Fibroblast of skin of right biceps (primary cell): ENCODE data around the gene BLOC1S6.
"Not testable (repeated sequence)": the region's sequence is repeated elsewhere in the genome, so short reads cannot be mapped to it uniquely, and the experiment has no call there.

ENCODE experiments used
- DNase-seq: peaks from one replicate; pipeline ENCODE4 v3.0.0-alpha.2; 2013

The BLOC1S6 gene

GRCh38 chr15:45641999-45642932 lies 55.1 kb downstream of the BLOC1S6 start:
- peak; percentile 87 for DNase-seq

- no peak for DNase-seq
Measured at GRCh38 chr15:45644437-45644836, 57.3 kb downstream of the BLOC1S6 start.

DNA sequence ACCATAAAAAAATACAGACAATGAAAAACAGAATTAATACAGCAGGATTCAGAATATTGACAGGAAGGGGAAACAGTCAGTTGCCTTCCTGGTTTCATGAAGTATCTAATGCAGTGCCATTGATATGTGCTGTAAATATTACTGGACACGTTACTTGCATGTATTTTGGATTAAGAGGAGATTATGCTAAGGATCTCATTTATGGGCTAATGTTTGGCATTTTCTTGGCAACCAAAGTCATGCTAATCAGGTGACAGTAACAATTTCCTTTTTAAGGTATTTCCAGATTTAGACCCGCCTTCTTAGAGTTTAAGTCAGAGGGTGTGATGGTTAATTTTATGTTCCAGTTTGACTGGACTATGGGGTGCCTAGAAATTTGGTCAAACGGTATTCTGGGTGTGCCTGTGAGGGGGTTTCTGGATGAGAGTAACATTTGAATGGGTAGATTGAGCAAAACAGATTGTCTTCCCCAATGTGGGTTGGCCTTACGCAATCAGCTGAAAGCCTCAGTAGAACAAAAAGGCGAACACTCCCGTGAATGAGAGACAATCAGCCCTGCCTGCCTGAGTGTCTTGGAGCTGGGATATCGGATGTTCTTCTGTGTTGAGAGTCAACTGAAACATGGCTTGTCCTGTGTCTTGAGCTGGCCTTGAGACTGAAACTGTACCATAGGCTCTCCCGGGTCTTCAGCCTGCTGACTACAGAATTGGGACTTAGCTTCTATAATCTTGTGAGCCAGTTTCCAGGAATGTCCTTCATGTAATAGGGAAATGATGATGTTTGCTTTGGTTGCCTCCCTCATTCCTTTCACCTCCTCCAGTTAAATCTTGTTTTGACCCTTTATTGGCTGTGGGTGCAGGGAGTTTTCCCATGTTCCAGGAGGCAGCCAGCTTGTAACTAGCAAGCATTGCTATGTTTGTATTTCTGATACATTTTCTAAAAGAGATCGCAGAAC lies 58.1 kb downstream of the BLOC1S6 start:
- peak; percentile 80 for DNase-seq

DNA sequence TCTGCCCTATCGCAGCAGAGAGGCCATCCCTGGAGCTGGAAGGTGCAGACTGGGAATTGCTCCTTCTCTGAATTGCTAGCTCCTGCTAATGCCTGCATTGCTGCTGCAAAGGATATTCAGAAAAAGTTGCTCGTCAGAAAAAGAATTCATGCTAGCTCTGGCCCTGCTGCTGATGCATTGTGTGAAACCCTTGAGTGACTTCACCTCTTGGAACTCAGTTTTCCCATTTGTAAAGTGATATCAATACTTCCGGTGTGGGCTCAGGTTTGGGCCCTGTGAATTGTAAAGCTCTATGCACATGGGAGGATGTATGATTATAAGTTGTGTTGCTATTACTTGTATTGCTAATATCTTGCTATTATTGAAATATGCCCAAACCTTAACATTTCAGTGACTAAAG lies 59.0 kb downstream of the BLOC1S6 start:
- DNase-seq, result peak; percentile 47

DNA sequence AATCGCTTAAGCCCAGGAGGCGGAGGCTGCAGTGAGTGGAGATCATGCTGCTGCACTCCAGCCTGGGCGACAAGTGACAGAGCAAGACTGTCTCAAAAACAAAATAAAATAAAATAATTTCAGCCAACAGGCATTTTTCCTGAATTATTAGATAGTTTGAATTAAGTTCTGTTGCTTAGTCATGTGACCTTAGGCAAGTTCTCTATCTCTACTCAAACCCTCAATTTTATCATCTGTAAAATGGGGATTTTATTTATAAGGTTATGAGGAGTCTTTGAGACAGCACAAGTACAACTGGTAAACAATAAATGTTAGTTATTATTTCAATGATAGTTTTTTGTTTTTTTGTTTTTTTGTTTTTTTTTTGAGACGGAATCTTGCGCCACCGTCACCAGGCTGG lies 60.6 kb downstream of the BLOC1S6 start:
- DNase-seq, result no peak

DNA sequence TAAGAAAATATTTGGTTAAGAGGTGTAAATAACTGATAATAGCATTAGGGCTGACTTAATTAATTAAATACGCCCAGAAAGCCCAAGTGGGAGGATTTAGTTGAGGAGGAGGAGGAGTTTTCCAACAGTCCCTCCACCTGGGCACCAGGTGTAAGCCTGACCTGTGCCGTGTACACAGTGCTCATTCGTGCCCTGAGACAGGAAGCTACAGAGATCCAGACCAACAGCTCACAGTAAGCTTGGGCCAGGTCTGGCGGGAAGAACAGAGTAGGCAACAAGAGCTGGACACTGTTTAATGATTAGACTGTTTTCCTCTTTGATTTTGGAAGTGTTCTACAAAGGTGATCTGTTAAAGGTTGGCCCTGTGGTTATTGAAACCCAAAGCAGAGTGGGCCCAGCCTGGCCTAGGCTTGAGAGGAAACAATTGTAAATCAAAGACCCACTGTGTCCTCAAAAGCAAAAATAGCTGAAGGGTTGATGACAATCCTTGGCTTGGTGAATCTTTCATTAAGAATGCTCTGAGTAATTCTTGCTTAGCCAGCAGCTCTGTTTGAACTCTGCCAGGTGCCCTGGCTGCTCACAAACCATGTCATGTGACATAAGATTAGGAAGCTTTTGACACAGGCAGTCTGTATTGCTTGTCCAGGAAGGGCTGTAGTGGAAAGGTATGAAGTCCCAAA lies 61.5 kb downstream of the BLOC1S6 start:
- DNase-seq, result peak; percentile 65

GRCh38 chr15:45650007-45650406 lies 62.8 kb downstream of the BLOC1S6 start:
- not testable (repeated sequence) for DNase-seq

GRCh38 chr15:45650889-45651525 lies 63.8 kb downstream of the BLOC1S6 start:
- DNase-seq, result no peak

GRCh38 chr15:45653702-45654424 lies 66.7 kb downstream of the BLOC1S6 start:
- DNase-seq, result no peak

GRCh38 chr15:45654749-45655148 lies 67.6 kb downstream of the BLOC1S6 start:
- no peak for DNase-seq

DNA sequence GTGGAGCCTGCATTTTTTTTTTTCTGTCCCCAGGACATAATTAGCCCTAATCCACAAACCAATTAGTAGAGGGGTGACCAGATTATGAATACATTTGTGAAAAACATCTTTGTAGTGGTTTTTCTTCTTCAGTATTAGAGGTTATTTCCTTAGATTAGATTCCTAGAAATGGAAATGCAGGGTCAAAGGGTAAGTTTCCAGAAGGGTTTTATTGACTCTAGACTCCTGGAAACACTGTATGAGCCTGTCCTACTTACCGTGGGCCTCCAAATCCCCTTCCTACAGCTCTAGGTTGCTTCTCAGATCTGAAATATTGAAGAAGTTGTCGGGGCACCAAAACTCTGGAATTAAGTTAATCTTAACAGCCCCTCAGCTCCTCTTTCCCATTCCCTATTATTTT lies 70.1 kb downstream of the BLOC1S6 start:
- DNase-seq, result no peak

GRCh38 chr15:45657764-45658545 lies 70.8 kb downstream of the BLOC1S6 start:
- no peak for DNase-seq
